H9 (cell line): Measurements from ENCODE around the gene TTC28. TPM values are rescaled to one million over a fixed set of nuclear protein-coding genes. Genes with fewer than 3 reads are reported as not detected.

Experiments used
- DNase-seq: peaks from one replicate; pipeline ENCODE4 v3.0.0-alpha.2; 2017
- H2AFZ ChIP-seq: one replicate; pipeline ENCODE4 v1.6.1; 2013; ENCODE audit warnings: mild to moderate bottlenecking, low read length, control low read depth, moderate library complexity
- H2AK5ac ChIP-seq: 2 replicates; pipeline ENCODE4 v1.6.1; 2013; ENCODE audit warnings: low read length, control low read depth, mixed read lengths; ENCODE audit not compliant: insufficient read length
- H2BK120ac ChIP-seq: one replicate; pipeline ENCODE4 v1.6.1; 2013; ENCODE audit warnings: low read depth, mild to moderate bottlenecking, low read length, control low read depth, inconsistent platforms; ENCODE audit not compliant: poor library complexity, severe bottlenecking
- H2BK12ac ChIP-seq: 2 replicates; pipeline ENCODE4 v1.6.1; 2013; ENCODE audit warnings: low read length, control low read depth, mixed read lengths, low read depth; ENCODE audit not compliant: insufficient read length
- H2BK15ac ChIP-seq: 2 replicates; pipeline ENCODE4 v1.6.1; 2013; ENCODE audit warnings: low read depth, low read length, control low read depth
- H2BK20ac ChIP-seq: one replicate; pipeline ENCODE4 v1.6.1; 2013; ENCODE audit warnings: low read depth, mild to moderate bottlenecking, low read length, control low read depth, inconsistent platforms; ENCODE audit not compliant: poor library complexity, severe bottlenecking
- H2BK5ac ChIP-seq: 2 replicates; pipeline ENCODE4 v1.6.1; 2013; ENCODE audit warnings: low read length, control low read depth, mixed read lengths; ENCODE audit not compliant: insufficient read length
- H3K14ac ChIP-seq: 2 replicates; pipeline ENCODE4 v1.6.1; 2013; ENCODE audit warnings: low read length, control low read depth; ENCODE audit not compliant: insufficient read depth
- H3K18ac ChIP-seq: 2 replicates; pipeline ENCODE4 v1.6.1; 2013; ENCODE audit warnings: low read depth, mild to moderate bottlenecking, mixed read lengths, low read length, control low read depth; ENCODE audit not compliant: insufficient read length
- H3K23ac ChIP-seq: 2 replicates; pipeline ENCODE4 v1.6.1; 2013; ENCODE audit warnings: low read length, control low read depth, mixed read lengths, low read depth; ENCODE audit not compliant: insufficient read length
- H3K23me2 ChIP-seq: 2 replicates; pipeline ENCODE4 v1.6.1; 2013; ENCODE audit warnings: low read depth, mild to moderate bottlenecking, mixed read lengths, low read length, control low read depth; ENCODE audit not compliant: insufficient read length, poor library complexity, severe bottlenecking
- H3K27ac ChIP-seq: 2 replicates; pipeline ENCODE4 v1.5.1; 2013; ENCODE audit warnings: low read length, control low read depth, mixed read lengths, low read depth; ENCODE audit not compliant: insufficient read length
- H3K27me3 ChIP-seq: 2 replicates; pipeline ENCODE4 v1.6.1; 2013; ENCODE audit warnings: low read length, control low read depth, inconsistent platforms; ENCODE audit not compliant: insufficient read depth
- H3K4ac ChIP-seq: 2 replicates; pipeline ENCODE4 v1.6.1; 2013; ENCODE audit warnings: low read depth, mild to moderate bottlenecking, control low read depth, inconsistent platforms, low read length, moderate library complexity
- H3K4me1 ChIP-seq: 2 replicates; pipeline ENCODE4 v1.6.1; 2013; ENCODE audit warnings: low read length, control low read depth, inconsistent platforms; ENCODE audit not compliant: insufficient read depth
- H3K4me2 ChIP-seq: 2 replicates; pipeline ENCODE4 v1.6.1; 2013; ENCODE audit warnings: low read length, control low read depth, mixed read lengths; ENCODE audit not compliant: insufficient read length, insufficient read depth
- H3K56ac ChIP-seq: 2 replicates; pipeline ENCODE4 v1.6.1; 2013; ENCODE audit warnings: low read depth, mild to moderate bottlenecking, mixed read lengths, low read length, control low read depth; ENCODE audit not compliant: insufficient read length
- H3K79me1 ChIP-seq: 2 replicates; pipeline ENCODE4 v1.6.1; 2013; ENCODE audit warnings: low read depth, mild to moderate bottlenecking, moderate library complexity, low read length, control low read depth, inconsistent platforms; ENCODE audit not compliant: insufficient read depth, poor library complexity, severe bottlenecking
- H3K79me2 ChIP-seq: 2 replicates; pipeline ENCODE4 v1.6.1; 2013; ENCODE audit warnings: low read length, control low read depth, inconsistent platforms; ENCODE audit not compliant: insufficient read depth
- H3K9ac ChIP-seq: 2 replicates; pipeline ENCODE4 v1.6.1; 2013; ENCODE audit warnings: low read length, control low read depth, mixed read lengths; ENCODE audit not compliant: insufficient read length; ENCODE audit errors: extremely low read depth
- H3K9me3 ChIP-seq: one replicate; pipeline ENCODE4 v1.6.1; 2013; ENCODE audit warnings: low read depth, low read length, inconsistent platforms; ENCODE audit not compliant: control insufficient read depth
- H3T11ph ChIP-seq: one replicate; pipeline ENCODE4 v1.6.1; 2013; ENCODE audit warnings: mild to moderate bottlenecking, low read length, control low read depth, inconsistent platforms
- H4K20me1 ChIP-seq: one replicate; pipeline ENCODE4 v1.6.1; 2013; ENCODE audit not compliant: control insufficient read depth, insufficient read length, insufficient read depth
- H4K5ac ChIP-seq: 2 replicates; pipeline ENCODE4 v1.6.1; 2013; ENCODE audit warnings: low read depth, mild to moderate bottlenecking, mixed read lengths, low read length, control low read depth; ENCODE audit not compliant: insufficient read length
- H4K8ac ChIP-seq: replicated peaks from 2 replicates; pipeline ENCODE4 v1.6.1; 2013; ENCODE audit warnings: low read length, control low read depth, mixed read lengths, low read depth; ENCODE audit not compliant: insufficient read length
- H4K91ac ChIP-seq: 2 replicates; pipeline ENCODE4 v1.6.1; 2013; ENCODE audit warnings: low read depth, mild to moderate bottlenecking, moderate library complexity, mixed read lengths, low read length, control low read depth; ENCODE audit not compliant: insufficient read length
- H3K27ac Mint-ChIP-seq, 3 experiments: 2 replicates in 2 of 3; 3 replicates in 1 of 3; pipeline ENCODE4 v1.8.0; 2020 to 2021; ENCODE audit warnings: mixed read lengths in 3 of 3, mild to moderate bottlenecking in 1 of 3, moderate library complexity in 1 of 3
- H3K27me3 Mint-ChIP-seq: 2 replicates; pipeline ENCODE4 v1.8.0; 2021; ENCODE audit warnings: low read depth, mild to moderate bottlenecking, moderate library complexity, mixed read lengths
- H3K36me3 Mint-ChIP-seq, 3 experiments: 2 replicates in 2 of 3; 3 replicates in 1 of 3; pipeline ENCODE4 v1.8.0; 2020 to 2021; ENCODE audit warnings: low read depth in 3 of 3, mixed read lengths in 3 of 3; ENCODE audit not compliant: insufficient read depth in 1 of 3
- H3K4me1 Mint-ChIP-seq, 2 experiments: 2 replicates each; pipeline ENCODE4 v1.8.0; 2020; ENCODE audit warnings: mixed read lengths in 2 of 2
- H3K4me3 Mint-ChIP-seq, 2 experiments: 2 replicates in 1 of 2; 3 replicates in 1 of 2; pipeline ENCODE4 v1.8.0; 2020 to 2021; ENCODE audit warnings: mild to moderate bottlenecking in 2 of 2, mixed read lengths in 2 of 2, moderate library complexity in 1 of 2
- H3K9me3 Mint-ChIP-seq, 2 experiments: 2 replicates in 1 of 2; 3 replicates in 1 of 2; pipeline ENCODE4 v1.8.0; 2020; ENCODE audit warnings: mild to moderate bottlenecking in 2 of 2, mixed read lengths in 2 of 2, moderate library complexity in 1 of 2
- CTCF ChIP-seq: fragments of 200-600 bp; sonication (generic); conservative IDR thresholded peaks from 3 replicates; pipeline ENCODE4 v1.8.0; 2021; ENCODE audit warnings: antibody characterized with exemption, mild to moderate bottlenecking
- WGBS: extraction: QIAGEN DNeasy Blood & Tissue Kit; methylation state at CpG from one replicate; pipeline ENCODE4 v1.1.7; 2013; ENCODE audit warnings: missing lambda C conversion rate, low lambda C conversion rate, mixed read lengths; ENCODE audit not compliant: insufficient read length; ENCODE audit errors: extremely low coverage; 5-methylcytosine and 5-hydroxymethylcytosine counted together
- total RNA-seq: library from RNA; stranded (reverse); gene quantifications from 2 replicates; pipeline ENCODE4 v1.2.1, GENCODE V29; 2021

Gene TTC28
- total RNA-seq, 1 experiment from 2014 or later, result 13.6 TPM

GRCh38 chr22:28711820-28712777, 32.5 kb upstream of the TTC28 start:
- Histone ChIP-seq H3T11ph (no peak overlapping the region), H4K91ac (no peak overlapping the region), H3K4me1 (no peaks in the 10 kb centered on the region), H4K8ac (no peak overlapping the region), H4K20me1 (no peaks in the 10 kb centered on the region), H3K9ac (no peak overlapping the region), H2AFZ (no peak overlapping the region), H2BK15ac (no peak overlapping the region), H2BK5ac (no peak overlapping the region), H3K56ac (no peak overlapping the region), H3K4ac (no peak overlapping the region), H3K18ac (no peak overlapping the region), H2BK120ac (no peak overlapping the region), H3K4me2 (no peak overlapping the region), H3K79me1 (no peaks in the 10 kb centered on the region), H2BK20ac (no peak overlapping the region), H3K79me2 (no peaks in the 10 kb centered on the region), H3K23me2 (no peaks in the 10 kb centered on the region), H3K9me3 (no peaks in the 10 kb centered on the region), H3K27me3 (no peaks in the 10 kb centered on the region), H3K14ac (no peak overlapping the region), H2AK5ac (no peak overlapping the region), H2BK12ac (no peak overlapping the region), H3K27ac (no peak overlapping the region), H3K23ac (no peak overlapping the region), H4K5ac (no peak overlapping the region)
- Mint-ChIP-seq H3K4me3 (no peak overlapping the region), H3K4me1 (peaks cover 0 to 2% of the 10 kb centered on the region in 2 experiments; a peak in 2 of 4 replicates), H3K36me3 (peaks cover 41 to 77% (median 65%) of the 10 kb centered on the region in 3 experiments), H3K27me3 (no peaks in the 10 kb centered on the region), H3K27ac (peak overlapping the region in 1 of 3 experiments; percentile 88; a peak in 2 of 7 replicates), H3K9me3 (no peaks in the 10 kb centered on the region)
- no CpG with 5 or more reads among the region's 6 CpGs for WGBS
- no peak; the same call in 2 of the 3 replicates for TF ChIP-seq CTCF
- DNase-seq, result no peak
